Ishikawa (cell line): ENCODE results near the gene BAIAP3.

Source experiments
- CEBPB ChIP-seq: IDR thresholded peaks from 2 replicates; pipeline ENCODE4 v1.6.1; 2012
- CREB1 ChIP-seq: IDR thresholded peaks from 2 replicates; pipeline ENCODE4 v1.6.1; 2012; ENCODE audit warnings: low read depth
- EGR1 ChIP-seq: IDR thresholded peaks from 2 replicates; pipeline ENCODE4 v1.6.1; 2012
- EP300 ChIP-seq: IDR thresholded peaks from 2 replicates; pipeline ENCODE4 v1.6.1; 2012; ENCODE audit warnings: borderline replicate concordance
- FOXM1 ChIP-seq: IDR thresholded peaks from 2 replicates; pipeline ENCODE4 v1.6.1; 2012; ENCODE audit warnings: low read depth, borderline replicate concordance
- MAX ChIP-seq: IDR thresholded peaks from 2 replicates; pipeline ENCODE4 v1.6.1; 2012
- NFIC ChIP-seq: IDR thresholded peaks from 2 replicates; pipeline ENCODE4 v1.6.1; 2012
- RAD21 ChIP-seq: IDR thresholded peaks from 2 replicates; pipeline ENCODE4 v1.6.1; 2012; ENCODE audit warnings: low read depth
- TAF1 ChIP-seq: IDR thresholded peaks from 2 replicates; pipeline ENCODE4 v1.6.1; 2012; ENCODE audit warnings: low read depth, mild to moderate bottlenecking
- TCF12 ChIP-seq: IDR thresholded peaks from 2 replicates; pipeline ENCODE4 v1.6.1; 2012; ENCODE audit warnings: low read depth
- TEAD4 ChIP-seq: IDR thresholded peaks from 2 replicates; pipeline ENCODE4 v1.6.1; 2012
- YY1 ChIP-seq: IDR thresholded peaks from 2 replicates; pipeline ENCODE4 v1.6.1; 2012; ENCODE audit warnings: low read depth
- ZBTB7A ChIP-seq: IDR thresholded peaks from 2 replicates; pipeline ENCODE4 v1.6.1; 2012; ENCODE audit warnings: low read depth
- TF ChIP-seq, protein P1 (sequence below): IDR thresholded peaks from 2 replicates; pipeline ENCODE4 v1.6.1; 2012; ENCODE audit warnings: low read depth, mild to moderate bottlenecking
- TF ChIP-seq, protein P2 (sequence below): IDR thresholded peaks from 2 replicates; pipeline ENCODE4 v1.6.1; 2012

The BAIAP3 gene

GRCh38 chr16:1313721-1314369 lies 19.6 kb upstream of the BAIAP3 start:
- TF ChIP-seq TEAD4: no peak
- TF ChIP-seq RAD21: no peak
- no peak for TF ChIP-seq EP300
- no peak for TF ChIP-seq NFIC
- TF ChIP-seq CREB1: no peak
- no peak for TF ChIP-seq CEBPB
- no peak for TF ChIP-seq MAX
- TF ChIP-seq TAF1: no peak
- no peak for TF ChIP-seq TCF12
- TF ChIP-seq FOXM1: no peak
- no peak for TF ChIP-seq ZBTB7A
- no peak for TF ChIP-seq EGR1
- TF ChIP-seq YY1: no peak
- TF ChIP-seq, protein P1, sequence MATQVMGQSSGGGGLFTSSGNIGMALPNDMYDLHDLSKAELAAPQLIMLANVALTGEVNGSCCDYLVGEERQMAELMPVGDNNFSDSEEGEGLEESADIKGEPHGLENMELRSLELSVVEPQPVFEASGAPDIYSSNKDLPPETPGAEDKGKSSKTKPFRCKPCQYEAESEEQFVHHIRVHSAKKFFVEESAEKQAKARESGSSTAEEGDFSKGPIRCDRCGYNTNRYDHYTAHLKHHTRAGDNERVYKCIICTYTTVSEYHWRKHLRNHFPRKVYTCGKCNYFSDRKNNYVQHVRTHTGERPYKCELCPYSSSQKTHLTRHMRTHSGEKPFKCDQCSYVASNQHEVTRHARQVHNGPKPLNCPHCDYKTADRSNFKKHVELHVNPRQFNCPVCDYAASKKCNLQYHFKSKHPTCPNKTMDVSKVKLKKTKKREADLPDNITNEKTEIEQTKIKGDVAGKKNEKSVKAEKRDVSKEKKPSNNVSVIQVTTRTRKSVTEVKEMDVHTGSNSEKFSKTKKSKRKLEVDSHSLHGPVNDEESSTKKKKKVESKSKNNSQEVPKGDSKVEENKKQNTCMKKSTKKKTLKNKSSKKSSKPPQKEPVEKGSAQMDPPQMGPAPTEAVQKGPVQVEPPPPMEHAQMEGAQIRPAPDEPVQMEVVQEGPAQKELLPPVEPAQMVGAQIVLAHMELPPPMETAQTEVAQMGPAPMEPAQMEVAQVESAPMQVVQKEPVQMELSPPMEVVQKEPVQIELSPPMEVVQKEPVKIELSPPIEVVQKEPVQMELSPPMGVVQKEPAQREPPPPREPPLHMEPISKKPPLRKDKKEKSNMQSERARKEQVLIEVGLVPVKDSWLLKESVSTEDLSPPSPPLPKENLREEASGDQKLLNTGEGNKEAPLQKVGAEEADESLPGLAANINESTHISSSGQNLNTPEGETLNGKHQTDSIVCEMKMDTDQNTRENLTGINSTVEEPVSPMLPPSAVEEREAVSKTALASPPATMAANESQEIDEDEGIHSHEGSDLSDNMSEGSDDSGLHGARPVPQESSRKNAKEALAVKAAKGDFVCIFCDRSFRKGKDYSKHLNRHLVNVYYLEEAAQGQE: no peak
- TF ChIP-seq, protein P2, sequence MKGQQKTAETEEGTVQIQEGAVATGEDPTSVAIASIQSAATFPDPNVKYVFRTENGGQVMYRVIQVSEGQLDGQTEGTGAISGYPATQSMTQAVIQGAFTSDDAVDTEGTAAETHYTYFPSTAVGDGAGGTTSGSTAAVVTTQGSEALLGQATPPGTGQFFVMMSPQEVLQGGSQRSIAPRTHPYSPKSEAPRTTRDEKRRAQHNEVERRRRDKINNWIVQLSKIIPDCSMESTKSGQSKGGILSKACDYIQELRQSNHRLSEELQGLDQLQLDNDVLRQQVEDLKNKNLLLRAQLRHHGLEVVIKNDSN: no peak

DNA sequence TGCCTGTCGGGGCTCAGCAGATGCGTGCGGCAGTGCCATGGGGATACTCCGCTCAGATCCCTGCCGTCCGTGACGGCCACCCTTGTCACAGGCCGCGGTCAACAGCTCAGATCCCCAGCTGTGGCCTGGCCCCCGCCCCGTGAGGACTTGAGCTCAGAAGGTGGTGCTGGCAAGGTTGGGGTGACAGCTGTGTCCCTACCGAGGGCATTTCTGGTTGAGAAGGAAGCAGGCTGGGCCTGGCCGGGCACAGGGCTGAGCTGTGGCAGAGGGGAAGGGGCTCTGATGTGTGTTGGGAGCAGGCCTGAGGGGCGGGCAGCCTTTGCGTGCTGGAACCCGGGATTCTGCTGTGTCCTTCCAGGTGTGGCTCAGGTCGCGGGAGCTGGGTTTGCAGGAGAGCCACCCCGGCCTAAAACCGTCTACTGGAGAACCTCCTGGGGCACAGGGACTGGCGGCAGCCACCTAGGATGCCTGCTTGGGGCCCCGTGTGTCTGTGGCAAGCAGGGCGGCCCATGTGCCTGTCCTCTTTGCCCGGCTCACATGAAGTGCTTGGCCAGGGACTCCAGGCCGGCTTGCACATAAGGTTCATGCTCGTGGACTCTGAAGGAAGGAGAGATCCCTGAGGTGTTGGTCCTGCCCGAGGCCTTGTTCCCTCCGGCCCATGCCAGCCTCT lies 18.9 kb upstream of the BAIAP3 start:
- TF ChIP-seq EP300 (no peak), TEAD4 (no peak)

DNA sequence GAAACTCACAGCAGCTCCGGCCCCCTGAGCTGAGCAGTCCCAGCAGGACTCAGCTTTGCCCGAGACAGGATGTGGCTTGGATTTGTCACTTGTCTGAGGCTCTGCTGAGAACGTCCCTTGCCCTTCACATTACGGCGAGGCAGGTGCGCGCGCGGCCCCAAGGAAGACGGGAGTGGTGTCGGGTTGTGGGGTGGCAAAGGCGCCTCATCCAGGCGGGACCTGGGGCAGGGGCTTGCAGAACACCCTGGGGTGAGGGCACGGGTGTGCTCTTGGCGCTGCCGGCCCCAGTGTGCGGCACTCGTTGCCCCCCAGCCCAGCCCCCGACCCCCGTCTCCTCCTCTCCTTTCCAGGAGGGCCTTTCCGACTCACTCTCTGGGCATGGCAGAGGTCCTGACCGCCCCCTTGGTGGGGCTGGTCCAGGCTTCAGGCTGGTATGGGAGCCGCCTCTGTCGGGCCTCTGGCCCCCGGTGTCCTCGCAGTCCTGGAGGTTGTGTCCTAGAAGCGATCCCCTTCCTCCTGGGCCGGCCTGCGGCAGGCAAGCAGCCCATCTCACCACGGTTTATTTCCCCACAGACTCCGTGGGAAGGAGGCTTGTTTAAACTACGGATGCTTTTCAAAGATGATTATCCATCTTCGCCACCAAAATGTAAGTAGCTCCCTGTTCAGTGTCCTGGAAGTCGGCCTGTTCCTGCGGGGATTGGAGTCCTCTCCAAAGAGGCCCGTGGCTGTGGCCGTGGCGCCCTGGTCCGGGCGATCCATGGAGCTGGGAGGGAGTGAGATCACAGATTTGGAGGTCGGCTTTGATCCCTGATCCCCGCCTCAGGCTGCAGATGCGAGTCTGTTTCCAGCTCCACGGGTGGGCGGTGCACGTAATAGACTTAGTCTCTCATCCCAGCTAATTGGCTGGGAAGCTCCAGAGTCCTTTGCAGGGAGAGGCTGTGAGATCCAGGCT lies 18.1 kb upstream of the BAIAP3 start:
- TF ChIP-seq FOXM1: no peak
- no peak for TF ChIP-seq RAD21
- no peak for TF ChIP-seq MAX
- TF ChIP-seq CEBPB: no peak
- TF ChIP-seq CREB1: no peak
- TF ChIP-seq YY1: no peak
- TF ChIP-seq, protein P2: no peak
- no peak for TF ChIP-seq TAF1
- no peak for TF ChIP-seq ZBTB7A
- TF ChIP-seq, protein P1: no peak
- no peak for TF ChIP-seq TEAD4
- no peak for TF ChIP-seq EGR1
- no peak for TF ChIP-seq NFIC
- no peak for TF ChIP-seq TCF12
- TF ChIP-seq EP300: no peak

DNA sequence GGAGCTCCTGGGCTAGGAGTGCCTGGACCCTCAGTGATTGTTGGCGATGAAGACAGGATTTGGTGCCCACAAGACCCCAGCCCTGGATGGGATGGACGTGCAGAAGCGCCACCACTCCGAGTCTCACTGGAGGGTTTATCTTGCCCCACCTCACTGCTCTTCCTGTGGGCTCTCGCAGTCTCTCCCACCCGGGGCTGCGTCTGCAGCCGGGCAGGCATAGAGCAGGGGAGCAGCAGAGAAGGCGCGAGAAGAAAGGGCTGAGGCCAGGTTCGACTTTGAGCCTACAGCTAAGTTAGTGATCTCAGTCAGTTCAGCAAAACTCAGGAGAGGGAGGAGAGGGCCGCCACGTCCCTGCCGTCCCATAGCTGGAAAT lies 17.4 kb upstream of the BAIAP3 start:
- no peak for TF ChIP-seq TEAD4
- TF ChIP-seq RAD21: no peak
- TF ChIP-seq TAF1: no peak
- TF ChIP-seq CEBPB: no peak
- TF ChIP-seq, protein P2: no peak
- no peak for TF ChIP-seq FOXM1
- no peak for TF ChIP-seq YY1
- TF ChIP-seq EGR1: no peak
- TF ChIP-seq MAX: no peak
- no peak for TF ChIP-seq TCF12
- TF ChIP-seq ZBTB7A: no peak
- TF ChIP-seq CREB1: no peak
- no peak for TF ChIP-seq NFIC
- TF ChIP-seq, protein P1: no peak
- no peak for TF ChIP-seq EP300
